Upper lobe of left lung (tissue), 6 donors: Measurements from ENCODE around the gene RAPGEF2. TPM values are rescaled to one million over a fixed set of nuclear protein-coding genes. Genes with fewer than 3 reads are reported as not detected.
"Not testable (repeated sequence)": the region's sequence is repeated elsewhere in the genome, so short reads cannot be mapped to it uniquely, and the experiment has no call there.

Experiments used
- ATAC-seq, 2 donors: fragments of 200-7000 bp; cut with Tn5 transposase; one replicate each; pipeline ENCODE4 v1.9.1; 2022; ENCODE audit warnings: mild to moderate bottlenecking in 2 of 2, moderate library complexity in 2 of 2; ENCODE audit not compliant: low FRiP score in 2 of 2
- DNase-seq, 2 donors: peaks; one replicate each; pipeline ENCODE4 v3.0.0-alpha.2; 2019 to 2020
- H3K27ac ChIP-seq, 4 donors: fragments of 200-600 bp; sonication (generic); one replicate each; pipeline ENCODE4 v1.5.1; 2016 to 2019
- H3K27me3 ChIP-seq, 4 donors: fragments of 200-600 bp; sonication (generic); one replicate each; pipeline ENCODE4 v1.5.1; 2017 to 2019
- H3K36me3 ChIP-seq, 4 donors: fragments of 200-600 bp; sonication (generic); one replicate each; pipeline ENCODE4 v1.5.1; 2016 to 2019
- H3K4me1 ChIP-seq, 4 donors: fragments of 200-600 bp; sonication (generic); one replicate each; pipeline ENCODE4 v1.5.1; 2018 to 2019
- H3K4me3 ChIP-seq, 4 donors: fragments of 200-600 bp; sonication (generic); one replicate each; pipeline ENCODE4 v1.5.1; 2017 to 2019; ENCODE audit warnings: mild to moderate bottlenecking in 2 of 4, moderate library complexity in 1 of 4
- H3K9me3 ChIP-seq, 4 donors: fragments of 200-600 bp; sonication (generic); one replicate each; pipeline ENCODE4 v1.5.1; 2018 to 2019
- EP300 ChIP-seq, 4 donors: sonication (generic); formaldehyde crosslinking; IDR thresholded peaks; one replicate each; pipeline ENCODE4 v1.5.1; 2017; ENCODE audit warnings: antibody characterized with exemption in 4 of 4, control low read depth in 2 of 4
- POLR2A ChIP-seq, 4 donors: fragments of 450-650 bp; IDR thresholded peaks; one replicate each; pipeline ENCODE4 v1.5.1; 2016 to 2017; ENCODE audit warnings: antibody characterized with exemption in 4 of 4, mild to moderate bottlenecking in 2 of 4
- POLR2AphosphoS5 ChIP-seq, 2 donors: sonication (generic); formaldehyde crosslinking; IDR thresholded peaks; one replicate each; pipeline ENCODE4 v1.5.1; 2017; ENCODE audit warnings: antibody characterized with exemption in 2 of 2
- WGBS, 2 donors: methylation state at CpG; one replicate each; pipeline ENCODE4 v1.1.5; 2017 to 2018; 5-methylcytosine and 5-hydroxymethylcytosine counted together
- total RNA-seq, 6 donors: library from RNA; depleted of rRNA in 4 of 6; stranded (reverse); fragments of >200 nt in 4 of 6; gene quantifications; one replicate each; pipeline versions ENCODE4 v1.1.0 to v1.2.1, GENCODE V29; 2016 to 2021
- TF ChIP-seq, protein P1 (sequence below), 6 experiments: fragments of 450-650 bp in 4 of 6; fragments of 200-600 bp in 2 of 6; sonication (generic) in 2 of 6; IDR thresholded peaks; one replicate each; pipeline ENCODE4 v1.5.1; 2016 to 2019; ENCODE audit warnings: antibody characterized with exemption in 6 of 6
- donor health status: DM: no; HTN: no; CAD: no; lungs with moderate emphysema.
- donor health status: DM: no; HTN: yes; CAD: no; lungs with severe emphysema.

Gene RAPGEF2
- total RNA-seq, 6 donors from 2014 or later, result 53.3 to 122 (median 66.3) TPM

DNA sequence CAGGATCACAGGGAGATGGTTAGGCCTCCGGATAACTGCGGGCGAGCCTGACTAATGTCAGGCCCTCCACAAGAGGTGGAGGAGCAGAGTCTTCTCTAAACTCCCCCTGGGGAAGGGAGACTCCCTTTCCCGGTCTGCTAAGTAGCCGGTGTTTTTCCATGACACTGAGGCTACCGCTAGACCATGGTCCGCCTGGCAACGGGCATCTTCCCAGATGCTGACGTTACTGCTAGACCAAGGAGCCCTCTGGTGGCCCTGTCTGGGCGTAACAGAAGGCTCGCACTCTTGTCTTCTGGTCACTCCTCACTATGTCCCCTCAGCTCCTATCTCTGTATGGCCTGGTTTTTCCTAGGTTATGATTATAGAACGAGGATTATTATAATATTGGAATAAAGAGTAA is 213.0 kb downstream of the RAPGEF2 start:
- not testable (repeated sequence) for H3K27ac ChIP-seq, H3K4me3 ChIP-seq, DNase-seq, H3K9me3 ChIP-seq, ATAC-seq, H3K27me3 ChIP-seq
- Histone ChIP-seq H3K36me3 (peaks cover 0 to 13% (median 8%) of the 10 kb centered on the region in 4 donors), H3K4me1 (peaks cover 0 to 12% (median 4%) of the 10 kb centered on the region in 4 donors)
- 84 to 94% methylated on average over 8 to 12 of the region's 12 CpGs for WGBS, 2 donors
- TF ChIP-seq, protein P1, sequence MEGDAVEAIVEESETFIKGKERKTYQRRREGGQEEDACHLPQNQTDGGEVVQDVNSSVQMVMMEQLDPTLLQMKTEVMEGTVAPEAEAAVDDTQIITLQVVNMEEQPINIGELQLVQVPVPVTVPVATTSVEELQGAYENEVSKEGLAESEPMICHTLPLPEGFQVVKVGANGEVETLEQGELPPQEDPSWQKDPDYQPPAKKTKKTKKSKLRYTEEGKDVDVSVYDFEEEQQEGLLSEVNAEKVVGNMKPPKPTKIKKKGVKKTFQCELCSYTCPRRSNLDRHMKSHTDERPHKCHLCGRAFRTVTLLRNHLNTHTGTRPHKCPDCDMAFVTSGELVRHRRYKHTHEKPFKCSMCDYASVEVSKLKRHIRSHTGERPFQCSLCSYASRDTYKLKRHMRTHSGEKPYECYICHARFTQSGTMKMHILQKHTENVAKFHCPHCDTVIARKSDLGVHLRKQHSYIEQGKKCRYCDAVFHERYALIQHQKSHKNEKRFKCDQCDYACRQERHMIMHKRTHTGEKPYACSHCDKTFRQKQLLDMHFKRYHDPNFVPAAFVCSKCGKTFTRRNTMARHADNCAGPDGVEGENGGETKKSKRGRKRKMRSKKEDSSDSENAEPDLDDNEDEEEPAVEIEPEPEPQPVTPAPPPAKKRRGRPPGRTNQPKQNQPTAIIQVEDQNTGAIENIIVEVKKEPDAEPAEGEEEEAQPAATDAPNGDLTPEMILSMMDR (IDR thresholded peaks at IDR 0.05), result peak in 1 of 6 experiments; percentile 9

DNA sequence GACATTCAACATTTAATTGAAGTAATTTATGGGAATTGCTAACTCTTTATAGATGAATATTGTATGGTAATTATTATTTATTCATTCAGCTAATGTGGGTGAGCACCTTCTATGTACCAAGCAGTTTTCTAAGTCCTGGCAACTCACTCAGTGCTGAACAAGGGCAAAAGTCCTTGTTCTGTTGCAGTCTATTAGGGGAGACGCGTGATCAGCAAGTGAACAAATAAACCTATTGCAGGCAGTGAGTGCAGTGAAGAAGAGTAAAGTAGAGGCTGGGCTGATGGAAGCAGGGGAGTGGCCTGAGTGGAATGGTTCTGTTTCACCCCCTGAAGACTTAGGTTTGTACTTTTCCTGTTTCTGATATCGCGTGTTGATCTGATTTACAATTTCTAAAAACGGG is 214.3 kb downstream of the RAPGEF2 start:
- no peaks in the 10 kb centered on the region for H3K27me3 ChIP-seq
- H3K9me3 ChIP-seq, result no peaks in the 10 kb centered on the region
- no peak overlapping the region for H3K4me3 ChIP-seq
- H3K36me3 ChIP-seq, result peaks cover 0 to 16% (median 9%) of the 10 kb centered on the region in 4 donors
- H3K4me1 ChIP-seq, result peaks cover 0 to 1% (median 0%) of the 10 kb centered on the region in 4 donors
- H3K27ac ChIP-seq, result no peak overlapping the region
- ATAC-seq (no peak), DNase-seq (no peak)
- WGBS, 2 donors, result 93 to 96% methylated on average over 5 of the region's 5 CpGs
- TF ChIP-seq, protein P1 (IDR thresholded peaks at IDR 0.05), result no peak
- TF ChIP-seq EP300 (IDR thresholded peaks at IDR 0.05), result no peak
- TF ChIP-seq POLR2AphosphoS5 (IDR thresholded peaks at IDR 0.05), result no peak
- TF ChIP-seq POLR2A (IDR thresholded peaks at IDR 0.05), result no peak

DNA sequence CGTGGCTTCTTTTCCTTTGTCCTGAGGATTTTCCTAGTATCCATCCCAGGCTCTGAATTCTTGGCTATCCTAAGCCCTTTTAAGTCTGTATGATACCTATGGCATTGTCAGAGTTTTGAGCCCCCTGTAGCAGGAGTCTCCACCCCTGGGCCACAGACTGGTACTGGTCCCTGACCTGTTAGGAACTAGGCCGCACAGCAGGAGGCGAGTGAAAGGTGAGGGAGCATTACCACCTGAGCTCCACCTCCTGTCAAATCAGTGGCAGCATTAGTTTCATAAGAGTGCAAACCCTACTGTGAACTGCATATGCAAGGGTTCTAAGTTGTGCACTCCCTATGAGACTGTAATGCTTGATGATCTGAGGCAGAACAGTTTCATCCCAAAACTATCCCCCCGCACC is 216.1 kb downstream of the RAPGEF2 start:
- no peak for ATAC-seq
- Histone ChIP-seq H3K36me3 (peaks cover 0 to 34% (median 18%) of the 10 kb centered on the region in 4 donors), H3K27me3 (no peaks in the 10 kb centered on the region), H3K27ac (no peak overlapping the region), H3K4me3 (no peak overlapping the region), H3K4me1 (no peaks in the 10 kb centered on the region), H3K9me3 (no peaks in the 10 kb centered on the region)
- no peak for DNase-seq
- TF ChIP-seq POLR2AphosphoS5 (IDR thresholded peaks at IDR 0.05) (no peak), EP300 (IDR thresholded peaks at IDR 0.05) (no peak), POLR2A (IDR thresholded peaks at IDR 0.05) (no peak)
- TF ChIP-seq, protein P1 (IDR thresholded peaks at IDR 0.05), result no peak
- WGBS, 2 donors, result 100% methylated on average over 4 of the region's 4 CpGs

DNA sequence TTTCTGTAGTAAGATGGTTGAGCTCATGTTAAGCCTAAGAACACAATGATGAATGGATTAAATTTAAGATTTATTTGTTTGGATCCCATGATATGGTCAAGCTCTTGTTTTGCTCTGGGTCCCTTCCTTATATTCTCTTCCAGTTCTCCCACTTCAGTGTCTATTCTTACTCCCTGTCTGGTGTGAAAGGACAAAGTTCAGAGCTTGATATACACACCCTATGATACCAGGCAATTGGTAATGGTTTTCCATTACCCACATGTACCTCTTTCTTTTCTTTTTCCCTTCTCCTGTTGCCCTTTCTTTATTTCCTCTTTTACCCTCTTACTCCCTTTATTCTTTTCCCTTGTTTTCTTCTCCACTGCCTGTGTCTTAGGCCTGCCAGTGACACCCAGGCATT is 223.6 kb downstream of the RAPGEF2 start:
- Histone ChIP-seq H3K36me3 (peaks cover 2 to 44% (median 16%) of the 10 kb centered on the region in 4 donors), H3K27me3 (no peaks in the 10 kb centered on the region), H3K27ac (no peak overlapping the region), H3K4me1 (no peaks in the 10 kb centered on the region), H3K9me3 (no peaks in the 10 kb centered on the region), H3K4me3 (no peak overlapping the region)
- TF ChIP-seq POLR2AphosphoS5 (IDR thresholded peaks at IDR 0.05), result no peak
- no peak for TF ChIP-seq POLR2A (IDR thresholded peaks at IDR 0.05)
- TF ChIP-seq, protein P1 (IDR thresholded peaks at IDR 0.05), result no peak
- TF ChIP-seq EP300 (IDR thresholded peaks at IDR 0.05), result no peak
- ATAC-seq (no peak), DNase-seq (no peak)

DNA sequence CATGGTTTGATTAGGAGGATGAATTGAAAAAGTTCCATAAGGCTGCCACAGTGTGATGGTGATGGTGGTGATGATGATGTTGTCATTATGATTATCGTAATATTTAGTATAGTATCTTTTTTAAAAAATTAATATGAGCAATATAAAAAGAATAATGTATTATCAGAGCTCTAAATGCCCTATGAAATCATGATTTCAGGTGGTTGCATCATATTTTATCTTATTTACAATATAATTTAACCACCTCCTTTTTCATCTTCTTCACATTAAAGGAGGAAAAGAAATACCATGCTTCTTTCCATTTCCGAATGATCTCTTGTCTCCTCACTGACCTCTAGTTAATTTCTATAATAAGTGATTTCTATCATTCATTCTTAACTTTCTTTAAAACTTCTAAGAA is 225.9 kb downstream of the RAPGEF2 start:
- WGBS, 2 donors, result 95 to 98% methylated on average over 2 of the region's 2 CpGs
- ATAC-seq (no peak), DNase-seq (no peak)
- Histone ChIP-seq H3K4me1 (no peaks in the 10 kb centered on the region), H3K27ac (no peak overlapping the region), H3K27me3 (no peaks in the 10 kb centered on the region), H3K4me3 (no peak overlapping the region), H3K36me3 (peaks cover 2 to 46% (median 14%) of the 10 kb centered on the region in 4 donors), H3K9me3 (no peaks in the 10 kb centered on the region)
- TF ChIP-seq POLR2AphosphoS5 (IDR thresholded peaks at IDR 0.05) (no peak), POLR2A (IDR thresholded peaks at IDR 0.05) (no peak), EP300 (IDR thresholded peaks at IDR 0.05) (no peak)
- TF ChIP-seq, protein P1 (IDR thresholded peaks at IDR 0.05), result no peak
